Renal pelvis (tissue), 12 donors: ENCODE measurements around the gene CRYBB1. TPM values are rescaled to one million over a fixed set of nuclear protein-coding genes. Genes with fewer than 3 reads are reported as not detected.

Experiments
- DNase-seq: peaks from one replicate; pipeline ENCODE4 v3.0.0-alpha.2; 2013
- long read RNA-seq, 16 experiments: transcript quantifications; one replicate each; lab custom pipeline, GENCODE V29; 2026
- polyA plus RNA-seq, 3 donors: library from polyadenylated mRNA; unstranded; fragments of 120-200 nt; gene quantifications; one replicate each; pipeline ENCODE4 v1.2.1, GENCODE V29; 2013; ENCODE audit not compliant: insufficient read length in 3 of 3

Gene CRYBB1
- under 1 TPM; 0.68 to 0.95 (median 0.88) TPM for polyA plus RNA-seq
- long read RNA-seq, donor 1 = 0 reads
- long read RNA-seq, donor 2, partial matches to known transcripts = 0 of 1 reads
- long read RNA-seq, donor 2, other reads (novel, unspliced or antisense) = 0 of 1 reads
- long read RNA-seq, donor 3 = 0 reads
- long read RNA-seq, donor 4 = 0 reads
- long read RNA-seq, donor 5 = 0 reads
- long read RNA-seq, donor 6 = 0 reads
- long read RNA-seq, donor 7 = 0 reads
- long read RNA-seq, donor 8, partial matches to known transcripts = 0 of 1 reads
- long read RNA-seq, donor 8, other reads (novel, unspliced or antisense) = 0 of 1 reads
- long read RNA-seq, donor 9 = 0 reads
- long read RNA-seq, donor 10 = 0 reads
- long read RNA-seq, donor 11, partial matches to known transcripts = 0 of 2 reads
- long read RNA-seq, donor 11, other reads (novel, unspliced or antisense) = 0 of 2 reads
- long read RNA-seq, donor 12 = 0 reads
- long read RNA-seq, donor 13, partial matches to known transcripts = 0 of 1 reads
- long read RNA-seq, donor 13, other reads (novel, unspliced or antisense) = 0 of 1 reads
- long read RNA-seq, donor 14, partial matches to known transcripts = 0 of 2 reads
- long read RNA-seq, donor 14, other reads (novel, unspliced or antisense) = 0 of 2 reads
- long read RNA-seq, donor 15, partial matches to known transcripts = 0 of 1 reads
- long read RNA-seq, donor 15, other reads (novel, unspliced or antisense) = 0 of 1 reads
- long read RNA-seq, donor 16 = 0 reads

- DNase-seq = no peak
These were observed at the start of gene CRYBB1 for GRCh38 chr22:26617271-26618199. TSS of gene CRYBB1 (minus strand) at chr22:26618027. CDS start at chr22:26616319, 1,708 bp downstream.

- DNase-seq = no peak
These were observed 49.3 kb upstream of the CRYBB1 start for GRCh38 chr22:26667140-26667539.

- no peak for DNase-seq
These were observed 48.0 kb upstream of the CRYBB1 start for GRCh38 chr22:26665813-26666231.

GRCh38 chr22:26663374-26663923 lies 45.6 kb upstream of the CRYBB1 start:
- DNase-seq = no peak

- no peak for DNase-seq
These were observed 44.3 kb upstream of the CRYBB1 start for GRCh38 chr22:26662160-26662559.

- no peak for DNase-seq
These were observed 43.2 kb upstream of the CRYBB1 start for GRCh38 chr22:26660961-26661578.

GRCh38 chr22:26660356-26660755 lies 42.5 kb upstream of the CRYBB1 start:
- DNase-seq = no peak

- DNase-seq = peak; percentile 66
These were observed 41.0 kb upstream of the CRYBB1 start for GRCh38 chr22:26658671-26659478.

GRCh38 chr22:26658161-26658560 lies 40.3 kb upstream of the CRYBB1 start:
- DNase-seq = no peak

- DNase-seq = no peak
These were observed 39.3 kb upstream of the CRYBB1 start, which contains the start of gene MIAT for GRCh38 chr22:26656891-26657851. TSS of gene MIAT (plus strand) at chr22:26657588.

GRCh38 chr22:26651815-26652214 lies 34.0 kb upstream of the CRYBB1 start:
- no peak for DNase-seq

- no peak for DNase-seq
These were observed 33.0 kb upstream of the CRYBB1 start for GRCh38 chr22:26650722-26651421.

GRCh38 chr22:26648528-26649388 lies 30.9 kb upstream of the CRYBB1 start:
- no peak for DNase-seq

GRCh38 chr22:26648011-26648497 lies 30.2 kb upstream of the CRYBB1 start:
- no peak for DNase-seq

- DNase-seq = no peak
These were observed 28.3 kb upstream of the CRYBB1 start for GRCh38 chr22:26646158-26646557.

- DNase-seq = no peak
These were observed 25.7 kb upstream of the CRYBB1 start for GRCh38 chr22:26643418-26644100.
